PC-3 (cell line): Measurements from ENCODE around the gene PSMA5. TPM values are rescaled to one million over a fixed set of nuclear protein-coding genes. Genes with fewer than 3 reads are reported as not detected.
A peak's percentile ranks its signal among the peaks of the same experiment; 100 is the strongest.

Experiments used
- ATAC-seq: fragments of 200-7000 bp; cut with Tn5 transposase; 2 replicates; pipeline ENCODE4 v1.9.1; 2020; ENCODE audit warnings: mild to moderate bottlenecking, moderate library complexity
- BruUV-seq: library from RNA; stranded (reverse); fragments of 400-500 nt; replicated peaks from 2 replicates; lab custom pipeline; 2021; lab: Mats Ljungman, UMichigan
- CTCF ChIA-PET: fragments of 300-600 bp; sonication (Branson Sonifier 250); formaldehyde crosslinking; loops from one replicate; lab custom pipeline; 2022; ENCODE audit warnings: antibody characterized with exemption; lab: Charles Lee
- POLR2A ChIA-PET: fragments of 300-600 bp; sonication (Branson Sonifier 250); formaldehyde crosslinking; loops from one replicate; lab custom pipeline; 2022; ENCODE audit warnings: antibody characterized with exemption; ENCODE audit not compliant: unreplicated experiment; lab: Charles Lee
- DNase-seq: peaks from one replicate; pipeline ENCODE4 v3.0.0-alpha.2; 2015
- H2AFZ ChIP-seq: fragments of 300-600 bp; sonication (generic); 2 replicates; pipeline ENCODE4 v1.6.0; 2016; ENCODE audit warnings: antibody characterized with exemption, low read length
- H3F3A ChIP-seq: fragments of 300-600 bp; sonication (generic); one replicate; pipeline ENCODE4 v1.6.0; 2017; ENCODE audit warnings: antibody characterized with exemption, low read length, control low read depth, mild to moderate bottlenecking; ENCODE audit not compliant: unreplicated experiment
- H3K27ac ChIP-seq: fragments of 300-600 bp; sonication (generic); 2 replicates; pipeline ENCODE4 v1.5.1; 2016; ENCODE audit warnings: mild to moderate bottlenecking, low read length
- H3K27me3 ChIP-seq: fragments of 300-600 bp; sonication (generic); 2 replicates; pipeline ENCODE4 v1.6.1; 2016; ENCODE audit warnings: low read length, mixed read lengths
- H3K36me3 ChIP-seq: fragments of 300-600 bp; sonication (generic); 2 replicates; pipeline ENCODE4 v1.6.1; 2016; ENCODE audit warnings: low read depth, mixed run types, low read length, mixed read lengths
- H3K4me1 ChIP-seq: fragments of 300-600 bp; sonication (generic); 2 replicates; pipeline ENCODE4 v1.5.1; 2016; ENCODE audit warnings: low read length; ENCODE audit not compliant: insufficient read depth
- H3K4me2 ChIP-seq: fragments of 300-600 bp; sonication (generic); 2 replicates; pipeline ENCODE4 v1.6.0; 2016; ENCODE audit warnings: low read length
- H3K4me3 ChIP-seq: fragments of 300-600 bp; sonication (generic); 2 replicates; pipeline ENCODE4 v1.5.1; 2016; ENCODE audit warnings: mild to moderate bottlenecking, low read length, mixed read lengths
- H3K79me2 ChIP-seq: fragments of 300-600 bp; sonication (generic); 2 replicates; pipeline ENCODE4 v1.6.1; 2017; ENCODE audit warnings: low read length, mixed read lengths
- H3K9ac ChIP-seq: fragments of 300-600 bp; sonication (generic); 2 replicates; pipeline ENCODE4 v1.6.0; 2016; ENCODE audit warnings: mild to moderate bottlenecking, low read length
- H3K9me2 ChIP-seq: fragments of 300-600 bp; sonication (generic); replicated peaks from 2 replicates; pipeline ENCODE4 v1.6.1; 2016; ENCODE audit warnings: mixed run types, low read length, mixed read lengths
- H3K9me3 ChIP-seq: fragments of 300-600 bp; sonication (generic); 2 replicates; pipeline ENCODE4 v1.6.1; 2016; ENCODE audit warnings: low read length, mixed read lengths
- H4K20me1 ChIP-seq: fragments of 300-600 bp; sonication (generic); 2 replicates; pipeline ENCODE4 v1.6.1; 2016; ENCODE audit warnings: low read length, mixed read lengths
- CTCF ChIP-seq: fragments of 300-600 bp; sonication (generic); conservative IDR thresholded peaks from 2 replicates; pipeline ENCODE4 v1.5.1; 2017; ENCODE audit warnings: antibody characterized with exemption, low read depth, mild to moderate bottlenecking, low read length
- EZH2 ChIP-seq: fragments of 300-600 bp; sonication (generic); IDR thresholded peaks from one replicate; pipeline ENCODE4 v1.6.1; 2017; ENCODE audit warnings: antibody characterized with exemption, mild to moderate bottlenecking, low read length; ENCODE audit not compliant: unreplicated experiment
- EZH2phosphoT487 ChIP-seq: fragments of 300-600 bp; sonication (generic); IDR thresholded peaks from 2 replicates; pipeline ENCODE4 v1.6.1; 2018; ENCODE audit warnings: mild to moderate bottlenecking, antibody characterized with exemption, low read length, borderline replicate concordance
- intact Hi-C: fragments of 100-400 bp; cut with micrococcal nuclease; formaldehyde crosslinking; loops from 2 replicates; pipeline ENCODE4 v1.9.0; 2023
- total RNA-seq: library from RNA; depleted of rRNA; stranded (reverse); fragments of >200 nt; gene quantifications from 2 replicates; pipeline ENCODE4 v1.2.3, GENCODE V29; 2014

The PSMA5 gene
- total RNA-seq, 1 experiment from 2014 or later = 86.9 TPM

- DNase-seq (peak; percentile 57), ATAC-seq (peak; percentile 44)
- intact Hi-C loops = loop anchor here (1.0 to 5.0 kb wide), 2 partner anchors 13 to 57 kb away; partner anchors contain the start of gene ATXN7L2
- Histone ChIP-seq H3K9me2 (no peaks in the 10 kb centered on the region), H3K4me3 (peak overlapping the region; percentile 97), H3K27me3 (no peaks in the 10 kb centered on the region), H3K9me3 (no peaks in the 10 kb centered on the region), H3K27ac (peak overlapping the region; percentile 88), H2AFZ (peak overlapping the region; percentile 41; the same call in 1 of the 2 replicates), H3K9ac (peak overlapping the region; percentile 93), H3K36me3 (peaks cover 16% of the 10 kb centered on the region; the same call in 1 of the 2 replicates), H3K79me2 (peaks cover 68% of the 10 kb centered on the region), H3K4me2 (peak overlapping the region; percentile 82), H3K4me1 (peaks cover 23% of the 10 kb centered on the region), H3F3A (no peaks in the 10 kb centered on the region), H4K20me1 (peaks cover 27% of the 10 kb centered on the region)
- ChIA-PET POLR2A (interaction anchor here (1.1 kb wide), 1 partner anchor 143 kb away, joined by 3 read pairs; the partner anchor contains the start of gene PSRC1), CTCF (no interaction called here)
- TF ChIP-seq EZH2 (no peak), EZH2phosphoT487 (no peak), CTCF (no peak)
- BruUV-seq = TSS peak; percentile 86
Measured at GRCh38 chr1:109425391-109426280, 612 bp downstream of the PSMA5 start.

DNA sequence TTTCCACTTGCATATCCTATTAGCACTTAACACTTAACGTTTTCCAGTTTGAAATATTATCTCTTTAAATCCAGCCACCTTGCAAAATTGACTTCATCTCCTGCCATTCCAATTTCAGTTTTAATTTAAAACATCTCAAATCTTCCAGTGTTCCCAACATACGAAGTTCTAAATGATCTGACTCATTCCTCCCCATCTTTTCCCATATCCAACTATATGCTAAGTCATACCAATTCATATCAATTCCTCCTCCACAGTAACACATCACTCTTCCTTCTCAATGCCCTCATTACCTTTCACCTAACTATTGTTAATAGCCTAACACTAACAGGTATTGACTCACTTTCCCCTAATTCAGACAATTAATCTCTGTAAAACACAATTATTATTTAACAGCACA, 2.8 kb downstream of the PSMA5 start:
- peaks cover 23% of the 10 kb centered on the region for H3K4me1 ChIP-seq
- H4K20me1 ChIP-seq = peaks cover 27% of the 10 kb centered on the region
- H3K27me3 ChIP-seq = no peaks in the 10 kb centered on the region
- ATAC-seq = no peak
- no peak overlapping the region for H2AFZ ChIP-seq
- 0 out of 2 replicates have a peak overlapping the region, but pooled peaks have one; percentile 22 for H3K27ac ChIP-seq
- no peak for TF ChIP-seq CTCF
- no peak for TF ChIP-seq EZH2
- TF ChIP-seq EZH2phosphoT487 = no peak
- no peaks in the 10 kb centered on the region for H3K9me3 ChIP-seq
- peak overlapping the region; percentile 57 for H3K4me3 ChIP-seq
- H3K36me3 ChIP-seq = peaks cover 26% of the 10 kb centered on the region
- intact Hi-C loops = no loop called here
- H3K79me2 ChIP-seq = peaks cover 86% of the 10 kb centered on the region
- H3K9me2 ChIP-seq = no peaks in the 10 kb centered on the region
- ChIA-PET CTCF (no interaction called here), POLR2A (no interaction called here)
- no TSS peak for BruUV-seq
- no peaks in the 10 kb centered on the region for H3F3A ChIP-seq
- no peak for DNase-seq
- H3K9ac ChIP-seq = no peak overlapping the region
- H3K4me2 ChIP-seq = peak overlapping the region; percentile 64
